ENCODE data around the gene MLIP.

DNA sequence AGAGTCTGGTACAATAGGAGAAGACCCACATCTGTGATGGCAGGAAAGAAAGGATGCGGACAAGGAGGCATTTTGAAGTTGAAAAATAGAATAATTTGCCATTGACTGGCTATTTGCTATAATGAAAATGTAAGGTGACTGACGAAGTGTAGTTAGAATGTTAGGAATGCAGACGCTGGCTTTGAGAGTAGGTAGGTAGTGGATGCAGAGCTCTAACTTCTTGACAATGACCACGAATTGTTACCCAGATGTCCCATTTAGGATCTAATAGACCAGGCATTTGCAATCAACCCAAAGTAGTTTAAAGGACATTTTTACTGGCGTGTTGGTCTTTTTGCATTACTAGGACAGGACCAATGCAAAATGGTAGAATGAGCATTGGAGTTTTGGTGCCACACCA is 14.2 kb downstream of the MLIP start:
- TF ChIP-seq, protein P1, sequence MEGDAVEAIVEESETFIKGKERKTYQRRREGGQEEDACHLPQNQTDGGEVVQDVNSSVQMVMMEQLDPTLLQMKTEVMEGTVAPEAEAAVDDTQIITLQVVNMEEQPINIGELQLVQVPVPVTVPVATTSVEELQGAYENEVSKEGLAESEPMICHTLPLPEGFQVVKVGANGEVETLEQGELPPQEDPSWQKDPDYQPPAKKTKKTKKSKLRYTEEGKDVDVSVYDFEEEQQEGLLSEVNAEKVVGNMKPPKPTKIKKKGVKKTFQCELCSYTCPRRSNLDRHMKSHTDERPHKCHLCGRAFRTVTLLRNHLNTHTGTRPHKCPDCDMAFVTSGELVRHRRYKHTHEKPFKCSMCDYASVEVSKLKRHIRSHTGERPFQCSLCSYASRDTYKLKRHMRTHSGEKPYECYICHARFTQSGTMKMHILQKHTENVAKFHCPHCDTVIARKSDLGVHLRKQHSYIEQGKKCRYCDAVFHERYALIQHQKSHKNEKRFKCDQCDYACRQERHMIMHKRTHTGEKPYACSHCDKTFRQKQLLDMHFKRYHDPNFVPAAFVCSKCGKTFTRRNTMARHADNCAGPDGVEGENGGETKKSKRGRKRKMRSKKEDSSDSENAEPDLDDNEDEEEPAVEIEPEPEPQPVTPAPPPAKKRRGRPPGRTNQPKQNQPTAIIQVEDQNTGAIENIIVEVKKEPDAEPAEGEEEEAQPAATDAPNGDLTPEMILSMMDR (IDR thresholded peaks at IDR 0.05 in 2 of 3, conservative IDR thresholded peaks at IDR 0.05 in 1 of 3; ENCODE audit: borderline replicate concordance in 1 of 3, insufficient read depth in 1 of 3, low read depth in 2 of 3, low read length in 2 of 3) = no peak
- TF ChIP-seq FOSL1 (IDR thresholded peaks at IDR 0.05; ENCODE audit: low read depth) (no peak), POLR2A (IDR thresholded peaks at IDR 0.05; ENCODE audit: borderline replicate concordance, extremely low read depth, insufficient read depth, insufficient read length) (no peak), YY1 (IDR thresholded peaks at IDR 0.05; ENCODE audit: extremely low read depth, insufficient replicate concordance, low read depth, low read length) (no peak), SIN3A (IDR thresholded peaks at IDR 0.05; ENCODE audit: low read depth) (no peak), SRF (IDR thresholded peaks at IDR 0.05; ENCODE audit: low read depth) (no peak), ELF1 (IDR thresholded peaks at IDR 0.05; ENCODE audit: borderline replicate concordance, low read depth) (no peak), SP1 (IDR thresholded peaks at IDR 0.05; ENCODE audit: low read depth) (no peak)
- TF ChIP-seq, protein P2, sequence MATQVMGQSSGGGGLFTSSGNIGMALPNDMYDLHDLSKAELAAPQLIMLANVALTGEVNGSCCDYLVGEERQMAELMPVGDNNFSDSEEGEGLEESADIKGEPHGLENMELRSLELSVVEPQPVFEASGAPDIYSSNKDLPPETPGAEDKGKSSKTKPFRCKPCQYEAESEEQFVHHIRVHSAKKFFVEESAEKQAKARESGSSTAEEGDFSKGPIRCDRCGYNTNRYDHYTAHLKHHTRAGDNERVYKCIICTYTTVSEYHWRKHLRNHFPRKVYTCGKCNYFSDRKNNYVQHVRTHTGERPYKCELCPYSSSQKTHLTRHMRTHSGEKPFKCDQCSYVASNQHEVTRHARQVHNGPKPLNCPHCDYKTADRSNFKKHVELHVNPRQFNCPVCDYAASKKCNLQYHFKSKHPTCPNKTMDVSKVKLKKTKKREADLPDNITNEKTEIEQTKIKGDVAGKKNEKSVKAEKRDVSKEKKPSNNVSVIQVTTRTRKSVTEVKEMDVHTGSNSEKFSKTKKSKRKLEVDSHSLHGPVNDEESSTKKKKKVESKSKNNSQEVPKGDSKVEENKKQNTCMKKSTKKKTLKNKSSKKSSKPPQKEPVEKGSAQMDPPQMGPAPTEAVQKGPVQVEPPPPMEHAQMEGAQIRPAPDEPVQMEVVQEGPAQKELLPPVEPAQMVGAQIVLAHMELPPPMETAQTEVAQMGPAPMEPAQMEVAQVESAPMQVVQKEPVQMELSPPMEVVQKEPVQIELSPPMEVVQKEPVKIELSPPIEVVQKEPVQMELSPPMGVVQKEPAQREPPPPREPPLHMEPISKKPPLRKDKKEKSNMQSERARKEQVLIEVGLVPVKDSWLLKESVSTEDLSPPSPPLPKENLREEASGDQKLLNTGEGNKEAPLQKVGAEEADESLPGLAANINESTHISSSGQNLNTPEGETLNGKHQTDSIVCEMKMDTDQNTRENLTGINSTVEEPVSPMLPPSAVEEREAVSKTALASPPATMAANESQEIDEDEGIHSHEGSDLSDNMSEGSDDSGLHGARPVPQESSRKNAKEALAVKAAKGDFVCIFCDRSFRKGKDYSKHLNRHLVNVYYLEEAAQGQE (IDR thresholded peaks at IDR 0.05; ENCODE audit: low read depth) = no peak

All from HCT116 (cell line).